Activated T-helper 2 cell treated with anti-CD3 and anti-CD28 coated beads, Interferon-gamma antibody, Interleukin-2, Interleukin-4, amounts not matched to agents 10 μg/mL and 5 μg/mL and 100 μg/mL, durations not matched to agents 14 hours and 24 hours and 36 hours (primary cell): ENCODE results near the gene AFP. TPM values are rescaled to one million over a fixed set of nuclear protein-coding genes. Genes with fewer than 3 reads are reported as not detected.

Experiments
- DNase-seq: peaks from one replicate; pipeline ENCODE4 v3.0.0; 2021; ENCODE audit warnings: low spot score
- H3K27ac Mint-ChIP-seq: one replicate; pipeline ENCODE4 v1.8.0; 2021; ENCODE audit warnings: mixed read lengths
- H3K27me3 Mint-ChIP-seq: one replicate; pipeline ENCODE4 v1.8.0; 2021; ENCODE audit warnings: low read depth, mixed read lengths
- H3K36me3 Mint-ChIP-seq: one replicate; pipeline ENCODE4 v1.8.0; 2021; ENCODE audit warnings: low read depth, mixed read lengths
- H3K4me1 Mint-ChIP-seq: one replicate; pipeline ENCODE4 v1.8.0; 2021; ENCODE audit warnings: low read depth, mixed read lengths
- H3K4me3 Mint-ChIP-seq: one replicate; pipeline ENCODE4 v1.8.0; 2021; ENCODE audit warnings: low read depth, mild to moderate bottlenecking, moderate library complexity, mixed read lengths
- H3K9me3 Mint-ChIP-seq: one replicate; pipeline ENCODE4 v1.8.0; 2021; ENCODE audit warnings: mixed read lengths
- intact Hi-C: fragments of 100-400 bp; cut with micrococcal nuclease; formaldehyde crosslinking; loops from one replicate; pipeline ENCODE4 v1.15.1; 2023
- total RNA-seq: library from RNA; stranded (reverse); gene quantifications from 2 replicates; pipeline ENCODE4 v1.2.3, GENCODE V29; 2022

The AFP gene
- total RNA-seq, 1 donor from 2014 or later, result not detected

- Mint-ChIP-seq H3K9me3 (no peaks in the 10 kb centered on the region), H3K27me3 (no peaks in the 10 kb centered on the region), H3K4me1 (no peaks in the 10 kb centered on the region), H3K4me3 (no peak overlapping the region), H3K27ac (no peak overlapping the region), H3K36me3 (no peaks in the 10 kb centered on the region)
- DNase-seq, result no peak
- intact Hi-C loops, result loop anchor here (5.0 kb wide), 1 partner anchor 190 kb away; the partner anchor contains the start of gene ANKRD17
Observed at GRCh38 chr4:73447671-73448070, 11.7 kb downstream of the AFP start.

- Mint-ChIP-seq H3K4me3 (no peak overlapping the region), H3K9me3 (no peaks in the 10 kb centered on the region), H3K27me3 (no peaks in the 10 kb centered on the region), H3K36me3 (no peaks in the 10 kb centered on the region), H3K4me1 (no peaks in the 10 kb centered on the region), H3K27ac (no peak overlapping the region)
- no peak for DNase-seq
- intact Hi-C loops, result loop anchor here (5.0 kb wide), 1 partner anchor 191 kb away; the partner anchor contains the start of gene ANKRD17
Observed at GRCh38 chr4:73448448-73449203, 12.6 kb downstream of the AFP start.

GRCh38 chr4:73450398-73451004 lies 14.5 kb downstream of the AFP start:
- no peak for DNase-seq
- no peaks in the 10 kb centered on the region for H3K4me1 Mint-ChIP-seq
- no peaks in the 10 kb centered on the region for H3K27me3 Mint-ChIP-seq
- intact Hi-C loops, result no loop called here
- no peaks in the 10 kb centered on the region for H3K9me3 Mint-ChIP-seq
- H3K4me3 Mint-ChIP-seq, result no peak overlapping the region
- no peak overlapping the region for H3K27ac Mint-ChIP-seq
- no peaks in the 10 kb centered on the region for H3K36me3 Mint-ChIP-seq

GRCh38 chr4:73451404-73451803 lies 15.4 kb downstream of the AFP start:
- H3K27ac Mint-ChIP-seq, result no peak overlapping the region

GRCh38 chr4:73451981-73452747 lies 16.1 kb downstream of the AFP start:
- no peak for DNase-seq
- H3K4me1 Mint-ChIP-seq, result no peaks in the 10 kb centered on the region
- no peaks in the 10 kb centered on the region for H3K9me3 Mint-ChIP-seq
- H3K36me3 Mint-ChIP-seq, result no peaks in the 10 kb centered on the region
- intact Hi-C loops, result no loop called here
- no peaks in the 10 kb centered on the region for H3K27me3 Mint-ChIP-seq
- no peak overlapping the region for H3K27ac Mint-ChIP-seq
- H3K4me3 Mint-ChIP-seq, result no peak overlapping the region

More at GRCh38 chr4:73451404-73451803, 15.4 kb downstream of the AFP start:
- Mint-ChIP-seq H3K27me3 (no peaks in the 10 kb centered on the region), H3K9me3 (no peaks in the 10 kb centered on the region), H3K36me3 (no peaks in the 10 kb centered on the region), H3K4me3 (no peak overlapping the region), H3K4me1 (no peaks in the 10 kb centered on the region)
- intact Hi-C loops, result no loop called here
- DNase-seq, result no peak

- H3K36me3 Mint-ChIP-seq, result no peaks in the 10 kb centered on the region
- intact Hi-C loops, result no loop called here
- no peak overlapping the region for H3K27ac Mint-ChIP-seq
- no peaks in the 10 kb centered on the region for H3K27me3 Mint-ChIP-seq
- no peak overlapping the region for H3K4me3 Mint-ChIP-seq
- no peaks in the 10 kb centered on the region for H3K9me3 Mint-ChIP-seq
- no peak for DNase-seq
- no peaks in the 10 kb centered on the region for H3K4me1 Mint-ChIP-seq
Observed at GRCh38 chr4:73452953-73453700, 17.1 kb downstream of the AFP start.

GRCh38 chr4:73453701-73454005 lies 17.6 kb downstream of the AFP start:
- intact Hi-C loops, result no loop called here

GRCh38 chr4:73454920-73455319 lies 18.9 kb downstream of the AFP start:
- intact Hi-C loops, result no loop called here
- Mint-ChIP-seq H3K27me3 (no peaks in the 10 kb centered on the region), H3K36me3 (no peaks in the 10 kb centered on the region), H3K27ac (no peak overlapping the region), H3K9me3 (no peaks in the 10 kb centered on the region), H3K4me1 (no peaks in the 10 kb centered on the region), H3K4me3 (no peak overlapping the region)
- no peak for DNase-seq

More at GRCh38 chr4:73453701-73454005, 17.6 kb downstream of the AFP start:
- no peak overlapping the region for H3K27ac Mint-ChIP-seq
- H3K36me3 Mint-ChIP-seq, result no peaks in the 10 kb centered on the region
- DNase-seq, result no peak
- no peaks in the 10 kb centered on the region for H3K27me3 Mint-ChIP-seq
- no peaks in the 10 kb centered on the region for H3K4me1 Mint-ChIP-seq
- no peaks in the 10 kb centered on the region for H3K9me3 Mint-ChIP-seq
- no peak overlapping the region for H3K4me3 Mint-ChIP-seq

- no peak for DNase-seq
- no peak overlapping the region for H3K4me3 Mint-ChIP-seq
- no peaks in the 10 kb centered on the region for H3K27me3 Mint-ChIP-seq
- H3K27ac Mint-ChIP-seq, result no peak overlapping the region
- no peaks in the 10 kb centered on the region for H3K9me3 Mint-ChIP-seq
- H3K4me1 Mint-ChIP-seq, result no peaks in the 10 kb centered on the region
- intact Hi-C loops, result no loop called here
- no peaks in the 10 kb centered on the region for H3K36me3 Mint-ChIP-seq
Observed at GRCh38 chr4:73456177-73457022, 20.4 kb downstream of the AFP start.

- no peak overlapping the region for H3K27ac Mint-ChIP-seq
- H3K4me3 Mint-ChIP-seq, result no peak overlapping the region
- H3K9me3 Mint-ChIP-seq, result no peaks in the 10 kb centered on the region
- intact Hi-C loops, result no loop called here
- H3K4me1 Mint-ChIP-seq, result no peaks in the 10 kb centered on the region
- no peaks in the 10 kb centered on the region for H3K27me3 Mint-ChIP-seq
- no peaks in the 10 kb centered on the region for H3K36me3 Mint-ChIP-seq
- DNase-seq, result no peak
Observed at GRCh38 chr4:73458184-73459047, 22.4 kb downstream of the AFP start.

GRCh38 chr4:73459048-73459421 lies 23.0 kb downstream of the AFP start:
- H3K27ac Mint-ChIP-seq, result no peak overlapping the region
- intact Hi-C loops, result no loop called here
- no peaks in the 10 kb centered on the region for H3K27me3 Mint-ChIP-seq
- H3K9me3 Mint-ChIP-seq, result no peaks in the 10 kb centered on the region
- no peak overlapping the region for H3K4me3 Mint-ChIP-seq
- no peaks in the 10 kb centered on the region for H3K36me3 Mint-ChIP-seq
- H3K4me1 Mint-ChIP-seq, result no peaks in the 10 kb centered on the region
- DNase-seq, result no peak
